Measurements from ENCODE around the gene GNB1L. TPM values are rescaled to one million over a fixed set of nuclear protein-coding genes. Genes with fewer than 3 reads are reported as not detected.

GNB1L gene
- total and polyA plus RNA-seq, 9 of the 15 experiments (the other 6 are each of a cell fraction or from before 2014, with no cell fraction given) = 0.56 to 50.5 (median 10.2) TPM

DNA sequence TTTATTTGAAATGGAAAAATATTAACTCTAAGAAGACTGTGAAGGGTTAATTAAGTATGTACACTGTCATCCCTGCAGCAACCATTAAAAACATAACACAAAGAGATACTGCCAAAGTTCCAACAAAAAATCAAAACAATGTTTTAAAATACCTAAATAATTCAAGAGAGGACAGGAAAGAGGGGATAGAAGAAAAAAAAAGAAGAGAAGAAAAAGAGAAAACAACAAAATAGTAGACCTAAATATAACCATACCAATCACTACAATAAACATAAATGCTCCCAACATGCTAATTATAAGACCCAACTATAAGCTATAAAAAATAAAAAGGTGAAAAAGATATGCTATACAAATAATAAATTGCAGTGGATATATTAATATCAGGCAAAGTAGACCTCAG lies 20.1 kb downstream of the GNB1L start:
- no peak overlapping the region for H3K4me3 ChIP-seq
- no TSS peak for BruUV-seq (replicated peaks)
- CTCF ChIA-PET (ENCODE audit: low intra/inter-chr PET ratio) = no interaction called here
- H3K9me1 ChIP-seq (ENCODE audit: control insufficient read depth, insufficient read depth, low read length) = no peaks in the 10 kb centered on the region
- no peaks in the 10 kb centered on the region for H3K36me3 ChIP-seq (ENCODE audit: control insufficient read depth, insufficient read depth, low read length)
- H3K4me2 ChIP-seq (ENCODE audit: insufficient read depth, low read length) = no peak overlapping the region
- H3K4me1 ChIP-seq (replicated peaks in 1 of 2; ENCODE audit: control insufficient read depth in 2 of 2, insufficient read depth in 2 of 2, low read length in 2 of 2) = no peaks in the 10 kb centered on the region; a peak in 1 of 5 replicates
- no peak overlapping the region for H3K27ac ChIP-seq (ENCODE audit: extremely low read depth, low read depth, low read length)
- H3K9ac ChIP-seq (ENCODE audit: insufficient read depth in 1 of 2, low read depth in 2 of 2, low read length in 2 of 2) = no peak overlapping the region
- H4K20me1 ChIP-seq (replicated peaks; ENCODE audit: control insufficient read depth, insufficient read depth, low read length) = no peaks in the 10 kb centered on the region
- DNase-seq (ENCODE audit: extremely low read depth in 1 of 4, low spot score in 3 of 4) (no peak), ATAC-seq (no peak), FAIRE-seq (no peak)
- no peak overlapping the region for H2AFZ ChIP-seq (ENCODE audit: low read depth, low read length)
- no peaks in the 10 kb centered on the region for H3K9me3 ChIP-seq (replicated peaks; ENCODE audit: control insufficient read depth, insufficient read depth, low read depth, low read length)
- intact Hi-C loops (cut with micrococcal nuclease) = no loop called here
- in situ Hi-C loops (cut with MboI) = no loop called here
- H3K79me2 ChIP-seq (ENCODE audit: control insufficient read depth, insufficient read depth, low read length) = no peaks in the 10 kb centered on the region
- POLR2A ChIA-PET = interaction anchor here (0.6 to 16.0 kb wide), 6 partner anchors 12 to 107 kb away, joined by 3 to 247 read pairs (median 4); partner anchors contain the start of genes COMT, GNB1L, RTL10 and TXNRD2
- H3K27me3 ChIP-seq (ENCODE audit: control insufficient read depth in 2 of 2, insufficient read depth in 2 of 2, low read length in 2 of 2) = no peaks in the 10 kb centered on the region
- TF ChIP-seq ZKSCAN3 (CRISPR knock-in tag; IDR thresholded peaks at IDR 0.05) (no peak), DNMT1 (IDR thresholded peaks at IDR 0.05) (no peak), U2AF1 (optimal IDR thresholded peaks at IDR 0.05; ENCODE audit: low read depth, low read length) (peak; percentile 76), ZNF23 (CRISPR knock-in tag; IDR thresholded peaks at IDR 0.05) (no peak), SNRNP70 (optimal IDR thresholded peaks at IDR 0.05; ENCODE audit: low read depth, low read length) (no peak), SMARCA5 (IDR thresholded peaks at IDR 0.05) (peak; percentile 86), HLTF (IDR thresholded peaks at IDR 0.05) (peak; percentile 95), LARP7 (IDR thresholded peaks at IDR 0.05) (peak; percentile 95), CBFA2T3 (IDR thresholded peaks at IDR 0.05) (no peak), ZNF584 (CRISPR knock-in tag; IDR thresholded peaks at IDR 0.05; ENCODE audit: low read depth) (no peak), NFE2L1 (tag; IDR thresholded peaks at IDR 0.05; ENCODE audit: borderline replicate concordance, low read depth) (no peak), PHB2 (IDR thresholded peaks at IDR 0.05; ENCODE audit: low read depth) (peak; percentile 51; the same call in 1 of the 2 replicates), TCFL5 (CRISPR knock-in tag; conservative IDR thresholded peaks at IDR 0.05) (no peak), TSC22D4 (tag; IDR thresholded peaks at IDR 0.05) (no peak), SMC3 (conservative IDR thresholded peaks at IDR 0.05; ENCODE audit: insufficient read depth, low read depth, low read length) (no peak), LEF1 (IDR thresholded peaks at IDR 0.05) (no peak), ARID1B (IDR thresholded peaks at IDR 0.05) (peak; percentile 27; the same call in 1 of the 2 replicates), ASH1L (IDR thresholded peaks at IDR 0.05; ENCODE audit: borderline replicate concordance, low read depth, partially characterized antibody) (peak; percentile 46)
- TF ChIP-seq, protein P1, sequence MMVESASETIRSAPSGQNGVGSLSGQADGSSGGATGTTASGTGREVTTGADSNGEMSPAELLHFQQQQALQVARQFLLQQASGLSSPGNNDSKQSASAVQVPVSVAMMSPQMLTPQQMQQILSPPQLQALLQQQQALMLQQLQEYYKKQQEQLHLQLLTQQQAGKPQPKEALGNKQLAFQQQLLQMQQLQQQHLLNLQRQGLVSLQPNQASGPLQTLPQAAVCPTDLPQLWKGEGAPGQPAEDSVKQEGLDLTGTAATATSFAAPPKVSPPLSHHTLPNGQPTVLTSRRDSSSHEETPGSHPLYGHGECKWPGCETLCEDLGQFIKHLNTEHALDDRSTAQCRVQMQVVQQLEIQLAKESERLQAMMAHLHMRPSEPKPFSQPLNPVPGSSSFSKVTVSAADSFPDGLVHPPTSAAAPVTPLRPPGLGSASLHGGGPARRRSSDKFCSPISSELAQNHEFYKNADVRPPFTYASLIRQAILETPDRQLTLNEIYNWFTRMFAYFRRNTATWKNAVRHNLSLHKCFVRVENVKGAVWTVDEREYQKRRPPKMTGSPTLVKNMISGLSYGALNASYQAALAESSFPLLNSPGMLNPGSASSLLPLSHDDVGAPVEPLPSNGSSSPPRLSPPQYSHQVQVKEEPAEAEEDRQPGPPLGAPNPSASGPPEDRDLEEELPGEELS (CRISPR knock-in tag; IDR thresholded peaks at IDR 0.05; ENCODE audit: borderline replicate concordance) = no peak
- TF ChIP-seq, protein P2, sequence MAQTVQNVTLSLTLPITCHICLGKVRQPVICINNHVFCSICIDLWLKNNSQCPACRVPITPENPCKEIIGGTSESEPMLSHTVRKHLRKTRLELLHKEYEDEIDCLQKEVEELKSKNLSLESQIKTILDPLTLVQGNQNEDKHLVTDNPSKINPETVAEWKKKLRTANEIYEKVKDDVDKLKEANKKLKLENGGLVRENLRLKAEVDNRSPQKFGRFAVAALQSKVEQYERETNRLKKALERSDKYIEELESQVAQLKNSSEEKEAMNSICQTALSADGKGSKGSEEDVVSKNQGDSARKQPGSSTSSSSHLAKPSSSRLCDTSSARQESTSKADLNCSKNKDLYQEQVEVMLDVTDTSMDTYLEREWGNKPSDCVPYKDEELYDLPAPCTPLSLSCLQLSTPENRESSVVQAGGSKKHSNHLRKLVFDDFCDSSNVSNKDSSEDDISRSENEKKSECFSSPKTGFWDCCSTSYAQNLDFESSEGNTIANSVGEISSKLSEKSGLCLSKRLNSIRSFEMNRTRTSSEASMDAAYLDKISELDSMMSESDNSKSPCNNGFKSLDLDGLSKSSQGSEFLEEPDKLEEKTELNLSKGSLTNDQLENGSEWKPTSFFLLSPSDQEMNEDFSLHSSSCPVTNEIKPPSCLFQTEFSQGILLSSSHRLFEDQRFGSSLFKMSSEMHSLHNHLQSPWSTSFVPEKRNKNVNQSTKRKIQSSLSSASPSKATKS (CRISPR knock-in tag; IDR thresholded peaks at IDR 0.05) = no peak
